ENCODE data around the gene A2M. TPM values are rescaled to one million over a fixed set of nuclear protein-coding genes. Genes with fewer than 3 reads are reported as not detected.

The A2M gene
- total RNA-seq, result 182 TPM

DNA sequence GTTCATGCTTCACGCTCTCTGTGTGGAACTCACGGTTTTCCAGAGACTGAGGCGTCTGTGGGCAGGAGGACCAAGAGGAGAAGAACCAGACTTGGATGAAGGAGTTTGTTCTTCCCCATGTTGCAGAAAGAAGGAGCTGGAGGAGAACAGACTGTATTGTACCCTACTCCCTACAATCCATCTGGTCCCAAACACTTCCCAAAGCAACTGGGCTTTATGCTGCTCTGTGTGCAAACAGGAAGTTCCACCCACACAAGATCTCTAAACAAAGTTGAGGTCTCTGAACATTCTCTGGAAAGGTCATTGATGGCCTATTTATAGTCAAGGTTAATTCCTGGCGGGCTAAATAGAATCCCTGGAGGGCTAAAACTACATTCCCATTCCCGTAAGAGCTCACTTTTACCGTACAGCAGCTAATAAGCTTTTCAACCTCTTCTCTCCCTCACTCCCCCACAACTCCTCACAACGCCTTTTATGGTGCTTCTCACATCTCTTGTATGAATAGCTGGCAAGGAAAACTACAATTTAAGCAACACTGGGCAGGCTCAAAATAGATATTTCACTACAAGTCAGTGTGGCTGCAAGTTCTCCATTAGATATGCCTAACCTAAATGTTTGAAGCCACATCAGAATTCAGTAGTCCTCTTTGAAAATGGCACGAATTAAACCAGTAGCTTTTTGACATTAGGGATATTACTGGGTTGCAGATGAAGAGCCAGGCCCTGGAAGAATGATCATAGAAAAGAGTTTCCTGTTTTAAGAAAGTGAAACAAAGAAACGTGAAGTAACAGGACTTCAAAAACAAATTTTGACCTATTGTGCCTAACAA is at the start of gene A2M:
Gene A2M, minus strand, starts transcription at position 189 of the 829 bp plus-strand sequence. Its CDS starts 70 bp downstream, at position 119.

Other genes with a start within 250 kb of the A2M start
- 91.1 TPM for gene PHC1, start 201.4 kb downstream of the A2M start, total RNA-seq
- 66.0 TPM for gene M6PR, start 166.3 kb downstream of the A2M start, total RNA-seq
- gene KLRG1, start 126.4 kb downstream of the A2M start, total RNA-seq, result 6.7 TPM
- not detected for gene PZP, start 92.5 kb upstream of the A2M start, total RNA-seq